NAMALWA (cell line): Measurements from ENCODE around the gene SLC43A2.
A peak's percentile ranks its signal among the peaks of the same experiment; 100 is the strongest.

Experiments
- DNase-seq: peaks from one replicate; pipeline ENCODE4 v3.0.0-alpha.2; 2015; ENCODE audit warnings: low spot score

Gene SLC43A2

GRCh38 chr17:1623057-1623630 is 5.5 kb downstream of the SLC43A2 start:
- no peak for DNase-seq

DNA sequence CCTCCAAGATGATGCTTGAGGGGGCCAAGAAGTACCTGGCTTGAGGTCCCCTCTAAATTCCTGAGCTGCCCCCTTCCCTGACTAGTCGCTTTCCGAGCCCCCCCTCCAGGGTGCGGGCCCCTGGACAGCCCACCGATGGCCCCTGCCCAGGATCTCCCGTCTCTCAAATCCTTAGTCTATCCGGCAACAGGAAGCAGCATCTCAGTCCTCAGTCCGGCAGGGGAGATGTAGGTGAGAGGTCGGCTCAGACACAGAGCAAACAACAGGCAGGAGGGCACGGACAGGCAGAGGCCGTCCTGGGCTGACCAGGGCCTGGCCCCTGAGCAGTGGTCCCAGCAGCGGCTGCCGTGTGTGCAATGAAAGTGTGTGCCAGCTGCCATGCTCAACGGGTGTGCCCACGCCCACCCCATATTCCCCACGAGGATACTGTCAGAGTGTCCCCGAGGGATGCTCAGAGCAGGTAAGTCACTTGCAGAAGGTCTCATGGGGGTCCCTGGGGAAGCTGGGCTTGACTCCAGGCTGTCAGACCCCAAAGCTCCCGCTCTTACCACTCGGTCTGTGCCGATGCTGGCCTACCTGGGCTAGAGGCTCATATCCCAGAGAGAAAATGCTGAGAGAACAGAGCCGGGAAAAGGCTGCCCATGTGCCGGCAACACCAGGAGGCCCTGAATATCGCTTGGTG is 7.2 kb downstream of the SLC43A2 start:
- DNase-seq: no peak

GRCh38 chr17:1620486-1620885 is 8.1 kb downstream of the SLC43A2 start:
- DNase-seq: no peak

DNA sequence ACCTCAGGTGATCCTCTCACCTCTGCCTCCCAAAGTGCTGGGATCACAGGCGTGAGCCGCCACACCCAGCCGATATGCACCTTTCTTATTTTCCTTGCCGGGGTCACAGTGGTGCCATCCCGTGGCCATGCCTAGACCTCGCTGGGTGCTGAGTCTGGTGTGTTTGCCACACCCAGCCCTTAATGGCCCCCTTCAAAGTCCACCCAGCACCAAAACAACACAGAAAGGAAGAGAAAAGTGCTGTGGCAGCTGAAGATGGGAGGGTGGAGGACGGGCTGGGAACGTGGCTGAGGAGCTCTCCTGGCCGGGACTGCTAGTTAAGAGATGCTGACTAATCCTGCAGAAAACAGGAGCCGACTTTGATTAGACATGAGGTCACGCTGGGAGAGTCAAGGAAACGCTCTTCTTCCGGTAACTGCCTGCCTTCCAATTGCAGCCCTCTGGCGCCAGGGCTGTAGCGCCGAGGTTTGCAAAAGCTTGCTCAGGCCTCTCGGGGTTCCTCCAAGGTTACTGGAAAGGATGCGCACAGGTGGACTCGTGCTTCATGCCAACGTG is 10.9 kb downstream of the SLC43A2 start:
- no peak for DNase-seq

- no peak for DNase-seq
Observed at GRCh38 chr17:1616101-1616500, 12.5 kb downstream of the SLC43A2 start.

- no peak for DNase-seq
Observed at GRCh38 chr17:1612400-1612799, 16.2 kb downstream of the SLC43A2 start.

- DNase-seq: no peak
Observed at GRCh38 chr17:1611715-1612114, 16.9 kb downstream of the SLC43A2 start.

GRCh38 chr17:1608676-1609075 is 20.0 kb downstream of the SLC43A2 start:
- DNase-seq: no peak

GRCh38 chr17:1607971-1608320 is 20.7 kb downstream of the SLC43A2 start:
- no peak for DNase-seq

- DNase-seq: no peak
Observed at GRCh38 chr17:1606352-1606985, 22.2 kb downstream of the SLC43A2 start.

GRCh38 chr17:1605681-1606351 is 22.8 kb downstream of the SLC43A2 start:
- DNase-seq: no peak

GRCh38 chr17:1604831-1605528 is 23.7 kb downstream of the SLC43A2 start:
- no peak for DNase-seq

GRCh38 chr17:1601571-1601970 is 27.1 kb downstream of the SLC43A2 start:
- no peak for DNase-seq

GRCh38 chr17:1598399-1599095 is 30.1 kb downstream of the SLC43A2 start:
- DNase-seq: no peak

GRCh38 chr17:1597861-1598342 is 30.7 kb downstream of the SLC43A2 start:
- DNase-seq: no peak

DNA sequence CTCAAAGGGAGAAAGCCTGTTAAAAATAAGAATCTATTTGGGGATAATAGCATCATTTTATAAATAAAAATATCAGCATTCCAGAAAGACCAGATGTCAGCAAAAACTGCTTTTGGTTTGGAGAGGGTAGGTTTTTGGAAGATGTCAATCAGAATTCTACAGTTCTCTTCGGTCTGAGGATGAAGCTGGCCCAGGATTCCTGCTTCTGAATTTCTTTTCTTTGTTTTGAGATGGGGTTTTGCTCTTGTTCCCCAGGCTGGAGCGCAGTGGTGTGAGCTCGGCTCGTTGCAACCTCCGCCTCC is 35.1 kb downstream of the SLC43A2 start:
- DNase-seq: no peak

GRCh38 chr17:1592751-1593629 is 35.6 kb downstream of the SLC43A2 start:
- peak; percentile 82 for DNase-seq

DNA sequence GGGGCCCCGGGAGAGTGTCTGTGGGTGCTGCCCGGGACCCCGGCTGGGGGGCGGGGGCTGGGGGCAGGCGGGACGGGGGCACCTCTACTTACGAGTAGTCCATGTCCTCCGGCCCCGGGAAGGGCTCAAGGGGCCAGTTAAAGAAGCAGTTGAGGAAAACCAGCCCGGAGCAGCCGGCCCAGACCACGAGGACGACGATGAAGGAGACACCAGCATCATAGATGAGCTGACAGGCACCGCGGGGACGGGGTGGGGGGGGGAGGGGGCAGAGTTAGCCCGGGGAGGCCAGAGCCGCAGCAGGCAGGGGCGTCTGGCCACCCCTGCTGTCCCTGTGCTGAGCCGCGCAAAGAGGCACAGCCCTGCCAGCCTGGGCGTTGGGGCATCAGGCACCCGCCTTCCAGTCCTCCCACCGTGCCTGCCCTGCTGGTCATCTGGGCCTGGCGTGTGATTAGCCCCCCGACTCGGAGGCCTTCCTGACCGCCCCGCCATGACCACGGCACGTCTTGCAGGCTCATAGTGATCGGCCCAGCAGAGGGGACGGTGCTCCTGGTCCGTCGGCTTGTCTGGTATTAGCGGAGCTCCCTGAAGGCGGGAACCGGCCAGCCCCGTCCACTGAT is 37.1 kb downstream of the SLC43A2 start:
- no peak for DNase-seq

GRCh38 chr17:1590747-1591473 is 37.7 kb downstream of the SLC43A2 start:
- no peak for DNase-seq
